ENCODE results near the gene FHAD1. TPM values are rescaled to one million over a fixed set of nuclear protein-coding genes. Genes with fewer than 3 reads are reported as not detected.

The FHAD1 gene
- total RNA-seq, 6 donors from 2014 or later = 2.0 to 45.8 (median 12.5) TPM

- DNase-seq (no peak), ATAC-seq (ENCODE audit: low FRiP score in 2 of 2) (no peak)
- Histone ChIP-seq H3K4me3 (no peak overlapping the region), H3K4me1 (peaks cover 2 to 55% (median 28%) of the 10 kb centered on the region in 4 donors), H3K36me3 (peaks cover 0 to 27% (median 12%) of the 10 kb centered on the region in 4 donors), H3K27ac (no peak overlapping the region), H3K27me3 (no peaks in the 10 kb centered on the region), H3K9me3 (no peaks in the 10 kb centered on the region)
- no peak for TF ChIP-seq POLR2AphosphoS5 (IDR thresholded peaks at IDR 0.05)
- no peak for TF ChIP-seq EP300 (IDR thresholded peaks at IDR 0.05)
- no peak for TF ChIP-seq POLR2A (IDR thresholded peaks at IDR 0.05)
- TF ChIP-seq CTCF (IDR thresholded peaks at IDR 0.05) = no peak
- 91 to 100% methylated on average over 6 of the region's 8 CpGs for WGBS, 2 donors
Observed at GRCh38 chr1:15422871-15423270, 175.8 kb downstream of the FHAD1 start.

GRCh38 chr1:15423355-15424077, 176.5 kb downstream of the FHAD1 start:
- DNase-seq (no peak), ATAC-seq (ENCODE audit: low FRiP score in 2 of 2) (no peak)
- H3K4me1 ChIP-seq = peaks cover 2 to 52% (median 26%) of the 10 kb centered on the region in 4 donors
- H3K36me3 ChIP-seq = peaks cover 0 to 33% (median 14%) of the 10 kb centered on the region in 4 donors
- no peak overlapping the region for H3K27ac ChIP-seq
- TF ChIP-seq CTCF (IDR thresholded peaks at IDR 0.05) = no peak
- no peak for TF ChIP-seq POLR2AphosphoS5 (IDR thresholded peaks at IDR 0.05)
- no peak for TF ChIP-seq POLR2A (IDR thresholded peaks at IDR 0.05)
- TF ChIP-seq EP300 (IDR thresholded peaks at IDR 0.05) = no peak
- WGBS, 2 donors = 85 to 92% methylated on average over 8 to 11 of the region's 11 CpGs
- H3K27me3 ChIP-seq = no peaks in the 10 kb centered on the region
- no peak overlapping the region for H3K4me3 ChIP-seq
- no peaks in the 10 kb centered on the region for H3K9me3 ChIP-seq

- peak in 1 of 2 donors; percentile 83 for DNase-seq
- peak overlapping the region in 2 of 4 donors; percentile 26 to 52 for H3K27ac ChIP-seq
Observed at GRCh38 chr1:15424146-15424667, 177.2 kb downstream of the FHAD1 start.

GRCh38 chr1:15424981-15425380, 178.0 kb downstream of the FHAD1 start:
- no peak for ATAC-seq (ENCODE audit: low FRiP score in 2 of 2)

More at GRCh38 chr1:15424146-15424667, 177.2 kb downstream of the FHAD1 start:
- H3K4me3 ChIP-seq = no peak overlapping the region
- H3K36me3 ChIP-seq = peaks cover 0 to 36% (median 18%) of the 10 kb centered on the region in 4 donors
- ATAC-seq (ENCODE audit: low FRiP score in 2 of 2) = peak in 1 of 2 donors; percentile 44
- peaks cover 2 to 45% (median 19%) of the 10 kb centered on the region in 4 donors for H3K4me1 ChIP-seq
- H3K27me3 ChIP-seq = no peaks in the 10 kb centered on the region
- TF ChIP-seq POLR2A (IDR thresholded peaks at IDR 0.05) (no peak), CTCF (IDR thresholded peaks at IDR 0.05) (no peak), EP300 (IDR thresholded peaks at IDR 0.05) (no peak)
- 51 to 65% methylated on average over 13 of the region's 13 CpGs for WGBS, 2 donors
- no peaks in the 10 kb centered on the region for H3K9me3 ChIP-seq

More at GRCh38 chr1:15424981-15425380, 178.0 kb downstream of the FHAD1 start:
- Histone ChIP-seq H3K4me3 (no peak overlapping the region), H3K27ac (peak overlapping the region in 2 of 4 donors; percentile 26 to 52), H3K36me3 (peaks cover 0 to 41% (median 18%) of the 10 kb centered on the region in 4 donors), H3K4me1 (peaks cover 2 to 40% (median 14%) of the 10 kb centered on the region in 4 donors), H3K27me3 (no peaks in the 10 kb centered on the region), H3K9me3 (no peaks in the 10 kb centered on the region)
- WGBS, 2 donors = 81 to 90% methylated on average over 2 to 5 of the region's 5 CpGs
- DNase-seq = no peak
- TF ChIP-seq EP300 (IDR thresholded peaks at IDR 0.05) = no peak
- no peak for TF ChIP-seq POLR2AphosphoS5 (IDR thresholded peaks at IDR 0.05)
- no peak for TF ChIP-seq CTCF (IDR thresholded peaks at IDR 0.05)
- no peak for TF ChIP-seq POLR2A (IDR thresholded peaks at IDR 0.05)

All from upper lobe of left lung (tissue), 6 donors.